Gastroesophageal sphincter (tissue), 3 donors: ENCODE data around the gene ZNF384.

Experiments used
- CTCF ChIP-seq, 4 experiments: fragments of 200-600 bp in 2 of 4; fragments of 450-650 bp in 2 of 4; sonication (generic) in 1 of 4; IDR thresholded peaks; one replicate each; pipeline ENCODE4 v1.5.1; 2017 to 2019; ENCODE audit warnings: antibody characterized with exemption in 4 of 4, mild to moderate bottlenecking in 2 of 4, moderate library complexity in 2 of 4
- EP300 ChIP-seq: sonication (generic); formaldehyde crosslinking; IDR thresholded peaks from one replicate; pipeline ENCODE4 v1.6.1; 2017; ENCODE audit warnings: antibody characterized with exemption, mild to moderate bottlenecking
- POLR2A ChIP-seq, 2 donors: fragments of 450-650 bp; IDR thresholded peaks; one replicate each; pipeline ENCODE4 v1.6.1; 2017; ENCODE audit warnings: antibody characterized with exemption in 2 of 2, mild to moderate bottlenecking in 2 of 2, moderate library complexity in 1 of 2
- POLR2AphosphoS5 ChIP-seq: sonication (generic); formaldehyde crosslinking; IDR thresholded peaks from one replicate; pipeline ENCODE4 v1.6.1; 2017; ENCODE audit warnings: antibody characterized with exemption

GRCh38 chr12:6699989-6700645 lies 10.9 kb upstream of the ZNF384 start:
- TF ChIP-seq CTCF (IDR thresholded peaks at IDR 0.05) (no peak), POLR2AphosphoS5 (no peak), EP300 (no peak), POLR2A (IDR thresholded peaks at IDR 0.05) (no peak)
